ENCODE results near the gene LPO. TPM values are rescaled to one million over a fixed set of nuclear protein-coding genes. Genes with fewer than 3 reads are reported as not detected.

LPO gene
- total RNA-seq: not detected

DNA sequence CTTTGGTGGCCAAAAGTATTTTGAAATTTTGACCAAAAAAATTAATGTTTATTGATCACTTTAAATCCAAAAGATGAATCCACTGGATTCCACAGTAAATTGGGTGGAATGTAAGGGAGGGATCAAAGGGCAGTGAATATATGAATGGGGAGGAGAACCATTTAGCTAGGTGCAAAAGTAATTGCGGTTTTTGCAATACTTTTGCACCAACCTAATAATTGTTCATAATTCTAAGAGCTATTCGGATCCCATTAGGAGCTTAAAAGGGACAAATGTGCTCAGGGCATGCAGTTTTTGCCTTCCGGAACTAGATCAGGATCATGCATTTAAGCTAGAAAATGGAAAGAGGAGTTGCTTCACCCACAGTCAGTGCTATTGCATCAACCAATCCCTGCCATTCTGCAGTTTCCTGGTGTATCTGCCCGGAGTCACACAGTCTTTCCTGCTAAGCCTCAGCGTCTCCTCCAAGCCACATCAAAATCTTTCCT is at the start of gene LPO:
Gene LPO (plus strand): TSS at position 438 of the 488 bp plus-strand sequence. CDS start 4,396 bp downstream, outside the sequence.

DNA sequence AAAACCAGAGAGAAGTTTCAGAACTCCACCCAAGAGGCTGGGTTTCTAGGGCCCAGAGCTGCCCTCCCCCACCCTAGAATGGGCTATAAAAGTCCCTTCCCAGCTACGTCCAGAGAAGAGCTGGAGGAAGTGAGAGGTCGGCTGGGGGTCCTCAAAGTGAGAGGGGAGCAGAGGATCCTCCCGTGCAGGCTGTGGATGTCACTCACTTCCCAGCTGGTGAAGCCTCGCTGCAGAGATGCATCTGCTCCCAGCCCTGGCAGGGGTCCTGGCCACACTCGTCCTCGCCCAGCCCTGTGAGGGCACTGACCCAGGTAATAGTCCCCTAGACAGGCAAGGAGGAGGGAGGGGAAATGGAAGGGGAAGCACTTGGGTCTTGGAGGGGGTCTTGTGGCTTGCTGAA is 45.8 kb upstream of the LPO start, which contains the start of gene EPX:
Gene EPX (plus strand): TSS at position 115 of the 400 bp plus-strand sequence. CDS start 121 bp downstream, at position 236.

DNA sequence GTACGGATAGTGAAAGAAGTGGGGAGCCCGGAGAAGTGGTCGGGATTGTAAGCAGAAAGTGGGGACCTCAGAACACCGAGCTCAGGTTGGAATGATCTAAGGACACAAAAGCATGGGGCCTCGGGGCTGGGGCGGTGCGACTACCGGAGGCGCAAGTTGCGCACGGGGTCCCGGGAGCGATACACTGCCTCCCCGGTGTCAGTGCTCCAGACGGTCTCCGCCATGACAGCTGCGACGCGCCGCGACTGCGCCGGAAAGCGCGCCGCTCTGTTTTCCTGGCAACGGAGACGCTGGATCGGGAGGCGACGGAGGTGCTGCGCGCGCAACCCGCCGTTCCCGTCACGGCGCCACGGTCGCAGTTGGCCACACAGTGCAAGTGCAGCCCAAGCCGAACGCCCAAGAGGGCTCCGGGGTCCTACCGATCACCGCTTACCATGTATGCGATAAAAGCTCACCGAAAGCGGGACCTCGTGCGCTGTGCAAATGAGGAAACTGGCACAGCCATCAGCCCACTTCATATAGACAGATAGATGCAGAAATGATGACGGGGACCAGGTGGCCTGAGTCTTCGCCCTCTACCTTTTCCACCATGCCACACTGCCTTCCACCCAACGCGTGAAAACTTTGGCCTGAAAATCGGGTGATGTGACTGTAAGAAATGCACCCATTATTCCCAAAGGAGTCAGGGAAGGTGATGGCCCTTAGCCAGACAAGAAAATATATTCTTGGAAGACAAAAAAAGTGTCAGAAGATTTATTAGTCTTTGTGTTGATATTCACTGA is 19.2 kb upstream of the LPO start, which contains the start of gene MKS1:
Gene MKS1 (minus strand): TSS at position 249 of the 782 bp plus-strand sequence. CDS start 25 bp downstream, at position 224.

DNA sequence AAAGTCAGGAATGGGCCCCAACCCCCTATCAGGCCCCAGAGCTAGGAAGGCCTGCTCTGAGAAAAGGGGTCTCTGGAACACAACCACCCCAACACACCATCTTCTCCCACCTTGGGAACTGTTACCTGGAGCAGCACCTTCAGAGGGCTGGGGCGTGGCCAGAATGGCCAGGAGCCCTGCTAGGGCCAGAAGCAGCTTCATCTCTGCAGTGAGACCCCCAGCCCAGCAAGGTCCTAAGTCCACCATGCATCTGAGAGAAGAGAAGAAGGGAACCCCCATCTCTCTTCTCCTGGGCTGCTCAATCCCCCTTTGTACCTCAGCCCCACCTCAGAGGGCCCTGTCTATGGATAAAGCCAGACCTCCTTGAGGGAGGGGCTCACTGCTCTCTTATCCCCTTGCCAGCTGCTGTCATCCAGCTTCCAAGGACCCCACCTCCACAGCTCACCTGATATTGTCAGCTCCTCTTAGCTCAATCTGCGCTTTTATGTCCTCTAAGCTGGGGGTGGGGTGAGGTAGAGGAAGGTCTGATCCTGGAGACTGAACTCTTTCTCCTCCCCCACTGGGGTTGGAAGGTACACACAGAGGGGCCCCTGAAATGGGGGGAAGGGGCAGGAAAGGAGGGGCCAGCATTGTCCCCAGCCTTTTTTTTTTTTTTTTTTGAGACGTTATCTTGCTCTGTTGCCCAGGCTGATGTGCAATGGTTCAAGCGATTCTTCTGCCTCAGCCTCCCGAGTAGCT is 42.3 kb downstream of the LPO start, which contains the start of gene MPO:
Gene MPO (minus strand): TSS at position 456 of the 738 bp plus-strand sequence. CDS start 177 bp downstream, at position 279.

Other genes with a start within 250 kb of the LPO start
- gene SRSF1, start 231.3 kb upstream of the LPO start, total RNA-seq: 100 to 1,000 TPM; 284 to 293 TPM
- gene DYNLL2, start 155.2 kb upstream of the LPO start, total RNA-seq: 10 to 100 TPM; 29.6 to 29.9 TPM
- gene OR4D1, start 90.2 kb upstream of the LPO start, total RNA-seq: under 1 TPM; 0.86 to 0.91 TPM
- not detected for gene OR4D2, start 71.6 kb upstream of the LPO start, total RNA-seq
- gene EPX, start 45.9 kb upstream of the LPO start, total RNA-seq: not detected
- gene MKS1, start 19.3 kb upstream of the LPO start, total RNA-seq: 10 to 100 TPM; 16.2 to 18.7 TPM
- gene MPO, start 42.4 kb downstream of the LPO start, total RNA-seq: not detected
- gene TSPOAP1, start 90.2 kb downstream of the LPO start, total RNA-seq: 10 to 100 TPM; 35.2 to 42.0 TPM
- gene SUPT4H1, start 113.6 kb downstream of the LPO start, total RNA-seq: 10 to 100 TPM; 64.7 to 69.2 TPM
- gene RNF43, start 178.9 kb downstream of the LPO start, total RNA-seq: under 1 TPM; 0.07 to 0.38 TPM
- gene HSF5, start 249.8 kb downstream of the LPO start, total RNA-seq: under 1 TPM; 0.73 to 0.79 TPM

All from activated naive CD4-positive, alpha-beta T cell treated with anti-CD3 and anti-CD28 coated beads, Interleukin-2, amount 10 ng/mL, durations not matched to agents 5 hours and 36 hours (primary cell).